Epidermal melanocyte (primary cell): Measurements from ENCODE around the gene RETN.

ENCODE experiments used
- DNase-seq: peaks from one replicate; pipeline ENCODE4 v3.0.0; 2011; ENCODE audit warnings: low spot score; ENCODE audit not compliant: insufficient read length

RETN gene

GRCh38 chr19:7705387-7706187 is 36.7 kb downstream of the RETN start:
- DNase-seq: no peak

- no peak for DNase-seq
Measured at GRCh38 chr19:7706188-7706954, 37.5 kb downstream of the RETN start.

GRCh38 chr19:7706955-7707456 is 38.2 kb downstream of the RETN start:
- no peak for DNase-seq

GRCh38 chr19:7709932-7710460 is 41.1 kb downstream of the RETN start:
- DNase-seq: no peak

GRCh38 chr19:7710616-7711015 is 41.8 kb downstream of the RETN start:
- no peak for DNase-seq

GRCh38 chr19:7715671-7716070 is 46.8 kb downstream of the RETN start:
- DNase-seq: no peak

GRCh38 chr19:7716762-7717161 is 47.9 kb downstream of the RETN start:
- no peak for DNase-seq

GRCh38 chr19:7718668-7719067 is 49.8 kb downstream of the RETN start:
- no peak for DNase-seq
